A673 (cell line): ENCODE data around the gene MRPL33. TPM values are rescaled to one million over a fixed set of nuclear protein-coding genes. Genes with fewer than 3 reads are reported as not detected.

Experiments
- BruUV-seq: library from RNA; stranded (reverse); fragments of 400-500 nt; replicated peaks from 2 replicates; lab custom pipeline; 2021; lab: Mats Ljungman, UMichigan
- CTCF ChIA-PET: fragments of 300-600 bp; sonication (Branson Sonifier 250); formaldehyde crosslinking; loops from one replicate; lab custom pipeline; 2022; ENCODE audit warnings: antibody characterized with exemption; lab: Charles Lee
- POLR2A ChIA-PET: fragments of 300-600 bp; sonication (Branson Sonifier 250); formaldehyde crosslinking; loops from one replicate; lab custom pipeline; 2022; ENCODE audit warnings: antibody characterized with exemption; ENCODE audit not compliant: low non-redundant PET; lab: Charles Lee
- DNase-seq: peaks from one replicate; pipeline ENCODE4 v3.0.0-alpha.2; 2015; ENCODE audit warnings: low spot score
- H3K27ac ChIP-seq: fragments of 200-600 bp; sonication (generic); 2 replicates; pipeline ENCODE4 v1.5.1; 2016; ENCODE audit warnings: mixed run types, low read depth, mild to moderate bottlenecking, mixed read lengths, antibody characterized with exemption, low read length; ENCODE audit not compliant: poor library complexity, severe bottlenecking
- H3K27me3 ChIP-seq: fragments of 200-600 bp; sonication (generic); replicated peaks from 2 replicates; pipeline ENCODE4 v1.6.1; 2017; ENCODE audit warnings: mixed run types, low read depth, mild to moderate bottlenecking, mixed read lengths, antibody characterized with exemption, low read length; ENCODE audit not compliant: insufficient read depth, poor library complexity
- H3K36me3 ChIP-seq: fragments of 200-600 bp; sonication (generic); 2 replicates; pipeline ENCODE4 v1.6.1; 2016; ENCODE audit warnings: mixed run types, mild to moderate bottlenecking, mixed read lengths, antibody characterized with exemption, low read length; ENCODE audit not compliant: insufficient read depth, poor library complexity, severe bottlenecking
- H3K4me1 ChIP-seq: fragments of 200-600 bp; sonication (generic); 2 replicates; pipeline ENCODE4 v1.6.1; 2017; ENCODE audit warnings: mixed run types, mild to moderate bottlenecking, mixed read lengths, antibody characterized with exemption, low read length; ENCODE audit not compliant: insufficient read depth, poor library complexity, severe bottlenecking
- H3K4me3 ChIP-seq: fragments of 200-600 bp; sonication (generic); 2 replicates; pipeline ENCODE4 v1.5.1; 2016; ENCODE audit warnings: low read depth, mixed run types, mild to moderate bottlenecking, mixed read lengths, low read length; ENCODE audit not compliant: poor library complexity, severe bottlenecking
- H3K9me3 ChIP-seq: fragments of 200-600 bp; sonication (generic); 2 replicates; pipeline ENCODE4 v1.6.1; 2016; ENCODE audit warnings: mixed run types, low read depth, mild to moderate bottlenecking, mixed read lengths, antibody characterized with exemption, low read length; ENCODE audit not compliant: poor library complexity, severe bottlenecking
- EZH2 ChIP-seq: fragments of 200-600 bp; sonication (generic); IDR thresholded peaks from 2 replicates; pipeline ENCODE4 v1.6.1; 2017; ENCODE audit warnings: borderline replicate concordance, low read depth, mild to moderate bottlenecking, mixed read lengths, antibody characterized with exemption, low read length; ENCODE audit not compliant: poor library complexity, severe bottlenecking
- intact Hi-C: fragments of 100-400 bp; cut with micrococcal nuclease; formaldehyde crosslinking; loops from one replicate; pipeline ENCODE4 v1.10.0; 2022; ENCODE audit not compliant: unreplicated experiment
- total RNA-seq: library from RNA; stranded (reverse); gene quantifications from 2 replicates; pipeline ENCODE4 v1.2.3, GENCODE V29; 2021
- TF ChIP-seq, protein P1 (sequence below): fragments of 300-800, 200-600 bp; sonication (generic); conservative IDR thresholded peaks from 2 replicates; pipeline ENCODE4 v1.5.1; 2017; ENCODE audit warnings: low read depth, mild to moderate bottlenecking, antibody characterized with exemption, low read length, moderate library complexity, mixed read lengths

Gene MRPL33
- total RNA-seq, 1 experiment from 2014 or later: 68.1 TPM

DNA sequence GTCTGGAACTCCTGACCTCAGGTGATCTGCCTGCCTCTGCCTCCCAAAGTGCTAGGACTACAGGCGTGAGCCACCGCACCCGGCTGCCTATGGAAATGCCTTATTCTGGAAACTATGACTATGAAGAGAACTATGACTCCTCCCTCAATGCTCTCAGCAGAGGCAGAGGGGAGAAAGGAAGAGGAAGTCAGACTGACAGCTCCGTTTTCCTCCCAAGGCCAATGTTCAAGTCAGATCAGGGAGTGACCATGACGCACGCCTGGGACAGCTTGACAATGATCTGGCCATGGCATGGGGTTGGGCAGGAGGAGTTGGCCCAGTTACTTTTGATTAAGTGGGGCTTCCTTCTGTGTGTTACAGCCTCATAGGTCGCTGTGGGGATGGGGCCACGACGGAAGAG lies 44.3 kb upstream of the MRPL33 start:
- no TSS peak for BruUV-seq
- Histone ChIP-seq H3K27me3 (no peaks in the 10 kb centered on the region), H3K4me1 (no peaks in the 10 kb centered on the region), H3K4me3 (no peak overlapping the region), H3K36me3 (no peaks in the 10 kb centered on the region), H3K27ac (no peak overlapping the region), H3K9me3 (no peaks in the 10 kb centered on the region)
- TF ChIP-seq EZH2: no peak
- TF ChIP-seq, protein P1, sequence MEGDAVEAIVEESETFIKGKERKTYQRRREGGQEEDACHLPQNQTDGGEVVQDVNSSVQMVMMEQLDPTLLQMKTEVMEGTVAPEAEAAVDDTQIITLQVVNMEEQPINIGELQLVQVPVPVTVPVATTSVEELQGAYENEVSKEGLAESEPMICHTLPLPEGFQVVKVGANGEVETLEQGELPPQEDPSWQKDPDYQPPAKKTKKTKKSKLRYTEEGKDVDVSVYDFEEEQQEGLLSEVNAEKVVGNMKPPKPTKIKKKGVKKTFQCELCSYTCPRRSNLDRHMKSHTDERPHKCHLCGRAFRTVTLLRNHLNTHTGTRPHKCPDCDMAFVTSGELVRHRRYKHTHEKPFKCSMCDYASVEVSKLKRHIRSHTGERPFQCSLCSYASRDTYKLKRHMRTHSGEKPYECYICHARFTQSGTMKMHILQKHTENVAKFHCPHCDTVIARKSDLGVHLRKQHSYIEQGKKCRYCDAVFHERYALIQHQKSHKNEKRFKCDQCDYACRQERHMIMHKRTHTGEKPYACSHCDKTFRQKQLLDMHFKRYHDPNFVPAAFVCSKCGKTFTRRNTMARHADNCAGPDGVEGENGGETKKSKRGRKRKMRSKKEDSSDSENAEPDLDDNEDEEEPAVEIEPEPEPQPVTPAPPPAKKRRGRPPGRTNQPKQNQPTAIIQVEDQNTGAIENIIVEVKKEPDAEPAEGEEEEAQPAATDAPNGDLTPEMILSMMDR: no peak
- DNase-seq: no peak
- intact Hi-C loops: no loop called here
- ChIA-PET CTCF (no interaction called here), POLR2A (no interaction called here)

DNA sequence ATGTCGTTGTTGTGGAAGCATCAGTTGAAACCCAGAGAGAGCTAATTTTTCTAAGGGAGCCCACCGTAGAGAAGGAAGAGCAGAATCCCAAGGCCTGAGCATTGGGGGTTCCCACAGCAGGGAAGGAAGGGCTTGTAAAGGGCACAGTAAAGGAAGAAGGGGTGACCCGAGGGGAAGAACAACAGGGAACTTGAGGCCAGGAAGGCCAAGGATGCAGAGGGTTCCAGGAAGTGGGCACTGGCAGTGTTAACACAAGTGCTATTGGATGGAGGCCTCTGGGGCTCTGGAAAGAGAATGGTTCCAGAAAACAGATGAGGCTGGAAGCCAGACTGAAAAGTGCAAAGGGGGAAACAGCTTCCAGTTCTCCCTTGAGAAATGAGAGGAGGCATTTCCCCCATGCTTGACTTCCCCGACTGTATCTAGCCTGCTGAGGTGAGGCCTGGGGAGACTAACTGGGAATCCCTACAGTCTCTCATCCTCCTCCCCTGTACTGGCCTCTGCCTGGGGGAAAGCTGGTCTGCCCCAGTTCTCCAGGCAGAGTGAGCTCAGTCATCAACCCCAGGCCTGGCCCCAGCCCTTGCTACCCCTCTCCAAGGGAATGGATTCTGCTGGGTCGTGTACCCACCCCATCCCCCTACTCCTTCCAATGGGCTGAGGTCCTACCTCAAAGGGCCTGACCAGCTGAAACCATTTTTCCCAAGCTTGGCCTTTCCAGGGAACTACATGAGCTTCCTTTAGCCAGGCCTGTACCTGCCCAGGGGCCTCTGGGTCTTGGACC lies 43.2 kb upstream of the MRPL33 start:
- no peaks in the 10 kb centered on the region for H3K36me3 ChIP-seq
- BruUV-seq: no TSS peak
- intact Hi-C loops: no loop called here

DNA sequence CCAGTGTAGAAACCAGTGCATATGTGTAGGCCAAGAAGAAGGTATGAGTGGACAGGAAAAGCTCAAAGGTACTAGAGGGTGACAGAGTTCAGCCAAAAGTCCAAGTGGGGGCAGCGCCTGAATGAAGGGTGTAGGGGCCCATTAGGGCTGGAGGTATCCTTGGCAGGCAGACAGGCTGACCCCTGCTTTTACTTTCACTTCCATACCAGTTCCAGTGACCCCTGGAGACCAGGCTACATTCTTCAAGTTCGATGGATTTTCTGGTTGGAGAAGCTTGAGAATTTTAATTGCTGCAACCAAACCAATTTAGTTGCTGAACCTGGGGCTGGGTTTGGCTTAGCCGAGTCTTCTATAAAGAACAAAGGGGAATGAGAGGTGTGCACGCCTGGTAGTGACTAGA lies 42.3 kb upstream of the MRPL33 start:
- BruUV-seq: no TSS peak
- POLR2A ChIA-PET: no interaction called here
- no peaks in the 10 kb centered on the region for H3K36me3 ChIP-seq
- no peak for DNase-seq
- no peak for TF ChIP-seq EZH2
- TF ChIP-seq, protein P1: no peak
- H3K27ac ChIP-seq: no peak overlapping the region
- H3K4me1 ChIP-seq: no peaks in the 10 kb centered on the region
- H3K27me3 ChIP-seq: no peaks in the 10 kb centered on the region
- H3K4me3 ChIP-seq: no peak overlapping the region
- intact Hi-C loops: no loop called here
- no peaks in the 10 kb centered on the region for H3K9me3 ChIP-seq
- CTCF ChIA-PET: no interaction called here

More for the DNA sequence above, 43.2 kb upstream of the MRPL33 start:
- ChIA-PET POLR2A (no interaction called here), CTCF (no interaction called here)
- no peak for DNase-seq
- Histone ChIP-seq H3K27me3 (no peaks in the 10 kb centered on the region), H3K4me3 (no peak overlapping the region), H3K9me3 (no peaks in the 10 kb centered on the region), H3K4me1 (no peaks in the 10 kb centered on the region), H3K27ac (no peak overlapping the region)
- TF ChIP-seq, protein P1: no peak
- TF ChIP-seq EZH2: no peak
